ENCODE data around the gene NPR2.

NPR2 gene

GRCh38 chr9:35852876-35853865 lies 61.8 kb downstream of the NPR2 start:
- no peak for DNase-seq (ENCODE audit: low read depth in 3 of 3, low spot score in 1 of 3)

DNA sequence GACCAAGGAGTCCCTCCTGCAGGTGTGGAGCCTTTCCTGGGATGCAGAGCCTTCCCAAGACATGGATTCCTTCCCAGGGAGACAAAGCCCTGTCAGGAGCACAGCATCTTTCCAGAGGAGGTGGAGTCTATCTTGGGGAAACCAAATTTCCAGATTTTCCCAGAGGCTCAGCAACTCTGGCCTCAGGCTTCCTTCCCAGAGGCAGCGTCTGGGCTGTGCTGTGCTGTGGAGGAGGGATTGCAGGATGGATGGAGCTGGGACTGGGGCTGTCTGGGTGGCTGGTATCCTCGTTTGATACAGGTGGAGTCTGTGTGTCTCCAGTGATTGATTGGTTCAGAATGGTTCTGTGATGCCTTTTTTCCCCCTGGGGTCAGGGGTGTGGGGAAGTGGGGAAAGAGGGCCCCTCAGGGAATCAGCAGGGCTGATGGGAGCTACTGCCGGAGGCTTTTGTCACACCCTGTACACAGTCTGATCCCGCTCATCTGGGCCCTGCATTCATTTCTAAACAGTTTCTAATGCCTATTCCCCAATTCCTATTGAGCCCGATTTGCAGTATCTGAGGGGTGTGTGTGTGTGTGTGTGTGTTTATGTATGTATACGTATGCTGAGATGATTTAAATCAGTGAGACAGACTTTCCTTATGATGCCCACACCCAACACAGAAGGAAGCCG lies 62.8 kb downstream of the NPR2 start:
- DNase-seq (ENCODE audit: low read depth in 3 of 3, low spot score in 1 of 3), result no peak

- DNase-seq (ENCODE audit: low read depth in 3 of 3, low spot score in 1 of 3), result no peak
These were observed 64.8 kb downstream of the NPR2 start for GRCh38 chr9:35856206-35856605.

GRCh38 chr9:35856882-35857281 lies 65.5 kb downstream of the NPR2 start:
- no peak for DNase-seq (ENCODE audit: low read depth in 3 of 3, low spot score in 1 of 3)

- DNase-seq (ENCODE audit: low read depth in 3 of 3, low spot score in 1 of 3), result no peak
These were observed 67.1 kb downstream of the NPR2 start for GRCh38 chr9:35858458-35858857.
